ENCODE results near the gene PXMP4. TPM values are rescaled to one million over a fixed set of nuclear protein-coding genes. Genes with fewer than 3 reads are reported as not detected.

Gene PXMP4
- polyA plus RNA-seq, 1 donor from 2014 or later, result 3.1 TPM

GRCh38 chr20:33670715-33671499 lies 49.2 kb downstream of the PXMP4 start:
- no peaks in the 10 kb centered on the region for H3K79me2 ChIP-seq (replicated peaks; ENCODE audit: insufficient read depth, low read length)
- H3K36me3 ChIP-seq (ENCODE audit: insufficient read depth, low read length), result no peaks in the 10 kb centered on the region
- TF ChIP-seq SMC3 (conservative IDR thresholded peaks at IDR 0.05; ENCODE audit: poor library complexity), result no peak
- no peak for TF ChIP-seq POLR2AphosphoS5 (IDR thresholded peaks at IDR 0.05)
- TF ChIP-seq MXI1 (conservative IDR thresholded peaks at IDR 0.05; ENCODE audit: poor library complexity, severe bottlenecking), result no peak
- no peak for TF ChIP-seq RAD21 (conservative IDR thresholded peaks at IDR 0.05)
- TF ChIP-seq, protein P1, sequence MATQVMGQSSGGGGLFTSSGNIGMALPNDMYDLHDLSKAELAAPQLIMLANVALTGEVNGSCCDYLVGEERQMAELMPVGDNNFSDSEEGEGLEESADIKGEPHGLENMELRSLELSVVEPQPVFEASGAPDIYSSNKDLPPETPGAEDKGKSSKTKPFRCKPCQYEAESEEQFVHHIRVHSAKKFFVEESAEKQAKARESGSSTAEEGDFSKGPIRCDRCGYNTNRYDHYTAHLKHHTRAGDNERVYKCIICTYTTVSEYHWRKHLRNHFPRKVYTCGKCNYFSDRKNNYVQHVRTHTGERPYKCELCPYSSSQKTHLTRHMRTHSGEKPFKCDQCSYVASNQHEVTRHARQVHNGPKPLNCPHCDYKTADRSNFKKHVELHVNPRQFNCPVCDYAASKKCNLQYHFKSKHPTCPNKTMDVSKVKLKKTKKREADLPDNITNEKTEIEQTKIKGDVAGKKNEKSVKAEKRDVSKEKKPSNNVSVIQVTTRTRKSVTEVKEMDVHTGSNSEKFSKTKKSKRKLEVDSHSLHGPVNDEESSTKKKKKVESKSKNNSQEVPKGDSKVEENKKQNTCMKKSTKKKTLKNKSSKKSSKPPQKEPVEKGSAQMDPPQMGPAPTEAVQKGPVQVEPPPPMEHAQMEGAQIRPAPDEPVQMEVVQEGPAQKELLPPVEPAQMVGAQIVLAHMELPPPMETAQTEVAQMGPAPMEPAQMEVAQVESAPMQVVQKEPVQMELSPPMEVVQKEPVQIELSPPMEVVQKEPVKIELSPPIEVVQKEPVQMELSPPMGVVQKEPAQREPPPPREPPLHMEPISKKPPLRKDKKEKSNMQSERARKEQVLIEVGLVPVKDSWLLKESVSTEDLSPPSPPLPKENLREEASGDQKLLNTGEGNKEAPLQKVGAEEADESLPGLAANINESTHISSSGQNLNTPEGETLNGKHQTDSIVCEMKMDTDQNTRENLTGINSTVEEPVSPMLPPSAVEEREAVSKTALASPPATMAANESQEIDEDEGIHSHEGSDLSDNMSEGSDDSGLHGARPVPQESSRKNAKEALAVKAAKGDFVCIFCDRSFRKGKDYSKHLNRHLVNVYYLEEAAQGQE (IDR thresholded peaks at IDR 0.05; ENCODE audit: borderline replicate concordance), result no peak
- no peak for TF ChIP-seq EP300 (conservative IDR thresholded peaks at IDR 0.05; ENCODE audit: poor library complexity, severe bottlenecking)
- TF ChIP-seq EZH2 (IDR thresholded peaks at IDR 0.05; ENCODE audit: borderline replicate concordance, insufficient read depth, low read length, poor library complexity, severe bottlenecking), result no peak
- TF ChIP-seq CTCF (IDR thresholded peaks at IDR 0.05; ENCODE audit: poor library complexity, severe bottlenecking), result no peak
- TF ChIP-seq TAF1 (IDR thresholded peaks at IDR 0.05; ENCODE audit: low read depth), result no peak
- H3F3A ChIP-seq (ENCODE audit: insufficient read depth, low read length, poor library complexity, severe bottlenecking), result peaks cover 4% of the 10 kb centered on the region
- H3K9me2 ChIP-seq (ENCODE audit: insufficient read depth, low read length), result no peaks in the 10 kb centered on the region
- H3K27me3 ChIP-seq (ENCODE audit: insufficient read depth, low read depth, low read length), result no peaks in the 10 kb centered on the region
- no peak overlapping the region for H3K4me3 ChIP-seq (ENCODE audit: low read length)
- H4K20me1 ChIP-seq (ENCODE audit: insufficient read depth), result no peaks in the 10 kb centered on the region
- H2AFZ ChIP-seq (ENCODE audit: low read depth, low read length), result no peak overlapping the region
- H3K27ac ChIP-seq (ENCODE audit: low read length), result no peak overlapping the region
- H3K9ac ChIP-seq (ENCODE audit: low read length), result no peak overlapping the region
- H3K9me3 ChIP-seq (ENCODE audit: low read length), result no peaks in the 10 kb centered on the region
- no peak overlapping the region for H3K4me2 ChIP-seq (ENCODE audit: low read length)

DNA sequence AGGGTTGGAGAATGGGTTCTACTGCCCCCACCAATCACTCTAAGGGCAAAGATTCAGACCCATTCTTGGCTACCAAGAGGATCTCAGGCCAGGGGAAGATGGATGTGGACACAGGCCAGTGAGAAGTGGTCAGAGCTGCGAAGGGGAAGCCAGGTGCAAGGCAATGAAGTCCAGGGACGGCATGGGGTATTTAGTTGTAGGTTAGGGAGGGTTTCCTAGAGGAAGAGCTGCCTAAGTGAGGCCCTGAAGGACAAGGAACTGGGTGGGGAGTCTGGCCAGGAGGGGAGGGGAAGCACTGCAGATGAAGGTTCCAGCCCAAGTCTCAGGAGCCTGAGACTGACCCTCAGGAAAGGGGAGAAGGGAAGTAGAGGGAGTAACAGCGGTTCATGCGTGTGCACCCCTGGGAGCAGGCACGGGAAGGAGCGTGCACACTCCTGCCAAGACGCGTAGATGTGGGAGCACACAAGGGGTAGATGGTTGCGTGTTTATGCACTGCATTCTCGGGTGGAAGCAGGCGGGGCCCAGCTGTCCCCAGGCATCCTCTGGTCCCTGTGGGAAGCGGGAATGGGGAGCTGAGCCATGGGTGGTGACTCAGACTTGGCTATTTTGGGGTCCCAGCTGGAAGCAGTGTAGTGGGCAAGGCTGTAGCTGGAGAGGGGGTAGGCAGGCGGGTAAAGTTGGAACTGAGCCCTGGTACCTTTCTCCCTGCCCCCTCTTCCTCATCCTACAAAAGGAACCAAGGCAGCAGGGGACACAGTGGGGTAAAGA lies 50.1 kb downstream of the PXMP4 start:
- Histone ChIP-seq H2AFZ (ENCODE audit: low read depth, low read length) (no peak overlapping the region), H3F3A (ENCODE audit: insufficient read depth, low read length, poor library complexity, severe bottlenecking) (peaks cover 4% of the 10 kb centered on the region), H3K9ac (ENCODE audit: low read length) (no peak overlapping the region), H3K27me3 (ENCODE audit: insufficient read depth, low read depth, low read length) (no peaks in the 10 kb centered on the region), H3K79me2 (replicated peaks; ENCODE audit: insufficient read depth, low read length) (no peaks in the 10 kb centered on the region), H3K4me2 (ENCODE audit: low read length) (no peak overlapping the region), H3K9me2 (ENCODE audit: insufficient read depth, low read length) (no peaks in the 10 kb centered on the region), H3K4me3 (ENCODE audit: low read length) (no peak overlapping the region), H4K20me1 (ENCODE audit: insufficient read depth) (no peaks in the 10 kb centered on the region), H3K27ac (ENCODE audit: low read length) (no peak overlapping the region), H3K36me3 (ENCODE audit: insufficient read depth, low read length) (no peaks in the 10 kb centered on the region), H3K9me3 (ENCODE audit: low read length) (no peaks in the 10 kb centered on the region)
- TF ChIP-seq MXI1 (conservative IDR thresholded peaks at IDR 0.05; ENCODE audit: poor library complexity, severe bottlenecking) (no peak), EP300 (conservative IDR thresholded peaks at IDR 0.05; ENCODE audit: poor library complexity, severe bottlenecking) (no peak)

Data from neural cell (in vitro differentiated cells).